ENCODE results near the gene SLC66A3.

DNA sequence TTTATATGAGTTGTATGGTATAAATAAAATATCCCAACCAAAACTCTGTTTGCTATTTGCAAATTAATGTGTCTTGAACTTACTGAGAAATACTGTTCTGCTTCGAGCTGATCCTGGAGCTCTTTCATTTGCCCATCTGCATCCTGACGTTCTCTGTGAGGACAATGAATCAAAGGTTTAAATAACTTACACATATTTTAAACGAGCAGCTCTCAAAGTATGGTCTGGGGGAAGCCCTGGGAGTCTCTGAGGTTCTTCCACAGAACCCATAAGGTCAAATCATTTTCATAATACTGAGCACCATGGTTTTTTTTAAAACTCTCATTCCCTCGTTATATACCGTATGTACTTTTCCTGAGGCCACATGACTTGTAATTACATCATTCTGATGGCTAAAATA is 46.7 kb downstream of the SLC66A3 start:
- TF ChIP-seq, protein P1, sequence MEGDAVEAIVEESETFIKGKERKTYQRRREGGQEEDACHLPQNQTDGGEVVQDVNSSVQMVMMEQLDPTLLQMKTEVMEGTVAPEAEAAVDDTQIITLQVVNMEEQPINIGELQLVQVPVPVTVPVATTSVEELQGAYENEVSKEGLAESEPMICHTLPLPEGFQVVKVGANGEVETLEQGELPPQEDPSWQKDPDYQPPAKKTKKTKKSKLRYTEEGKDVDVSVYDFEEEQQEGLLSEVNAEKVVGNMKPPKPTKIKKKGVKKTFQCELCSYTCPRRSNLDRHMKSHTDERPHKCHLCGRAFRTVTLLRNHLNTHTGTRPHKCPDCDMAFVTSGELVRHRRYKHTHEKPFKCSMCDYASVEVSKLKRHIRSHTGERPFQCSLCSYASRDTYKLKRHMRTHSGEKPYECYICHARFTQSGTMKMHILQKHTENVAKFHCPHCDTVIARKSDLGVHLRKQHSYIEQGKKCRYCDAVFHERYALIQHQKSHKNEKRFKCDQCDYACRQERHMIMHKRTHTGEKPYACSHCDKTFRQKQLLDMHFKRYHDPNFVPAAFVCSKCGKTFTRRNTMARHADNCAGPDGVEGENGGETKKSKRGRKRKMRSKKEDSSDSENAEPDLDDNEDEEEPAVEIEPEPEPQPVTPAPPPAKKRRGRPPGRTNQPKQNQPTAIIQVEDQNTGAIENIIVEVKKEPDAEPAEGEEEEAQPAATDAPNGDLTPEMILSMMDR (IDR thresholded peaks at IDR 0.05) = no peak
- TF ChIP-seq POLR2A (IDR thresholded peaks at IDR 0.05) = no peak
